CD4-positive, alpha-beta T cell (primary cell): Measurements from ENCODE around the gene SMIM28. TPM values are rescaled to one million over a fixed set of nuclear protein-coding genes. Genes with fewer than 3 reads are reported as not detected.

Experiments used
- ATAC-seq: fragments of 200-7000 bp; cut with Tn5 transposase; one replicate; pipeline ENCODE4 v1.10.0; 2022; ENCODE audit warnings: mild to moderate bottlenecking; ENCODE audit not compliant: poor library complexity
- CTCF ChIA-PET: fragments of 350-600 bp; sonication (Branson Sonifier 250); formaldehyde crosslinking; loops from one replicate; lab custom pipeline; 2021; ENCODE audit warnings: antibody characterized with exemption, inconsistent platforms; lab: Charles Lee
- POLR2A ChIA-PET: fragments of 350-600 bp; sonication (Branson Sonifier 250); formaldehyde crosslinking; loops from one replicate; lab custom pipeline; 2021; ENCODE audit warnings: antibody characterized with exemption, inconsistent platforms; lab: Charles Lee
- DNase-seq, 14 experiments: peaks; one replicate each; pipeline ENCODE4 v3.0.0-alpha.2; 2013 to 2020; ENCODE audit warnings: mixed read lengths in 2 of 14
- H3K27ac ChIP-seq, 2 donors: one replicate each; pipeline versions ENCODE4 v1.5.1 to v1.7.0; 2013; ENCODE audit warnings: low read length in 2 of 2, low read depth in 1 of 2, mild to moderate bottlenecking in 1 of 2
- H3K27me3 ChIP-seq, 2 experiments: 1 replicate in 1 of 2; 2 replicates in 1 of 2; pipeline versions ENCODE4 v1.6.1 to v1.7.0; 2013; ENCODE audit warnings: low read length in 2 of 2, control low read depth in 1 of 2, mild to moderate bottlenecking in 1 of 2, moderate library complexity in 1 of 2; ENCODE audit not compliant: insufficient read depth in 2 of 2, control insufficient read depth in 1 of 2
- H3K36me3 ChIP-seq: one replicate; pipeline ENCODE4 v1.6.1; 2013; ENCODE audit warnings: low read length, control low read depth; ENCODE audit not compliant: insufficient read depth
- H3K4me1 ChIP-seq: one replicate; pipeline ENCODE4 v1.6.1; 2013; ENCODE audit warnings: low read length, control low read depth; ENCODE audit not compliant: insufficient read depth
- H3K4me3 ChIP-seq: one replicate; pipeline ENCODE4 v1.5.1; 2013; ENCODE audit warnings: mild to moderate bottlenecking, low read length, moderate library complexity
- H3K9me3 ChIP-seq, 2 experiments: 1 replicate in 1 of 2; 2 replicates in 1 of 2; pipeline versions ENCODE4 v1.6.1 to v1.7.0; 2013; ENCODE audit warnings: low read length in 2 of 2, mild to moderate bottlenecking in 2 of 2, control low read depth in 1 of 2, moderate library complexity in 1 of 2; ENCODE audit not compliant: control insufficient read depth in 1 of 2, insufficient read depth in 1 of 2
- H3K27ac Mint-ChIP-seq: one replicate; pipeline ENCODE4 v1.8.0; 2020; ENCODE audit warnings: mixed read lengths
- H3K27me3 Mint-ChIP-seq: one replicate; pipeline ENCODE4 v1.8.0; 2021; ENCODE audit warnings: mixed read lengths
- H3K36me3 Mint-ChIP-seq: one replicate; pipeline ENCODE4 v1.8.0; 2021; ENCODE audit warnings: low read depth, mixed read lengths
- H3K4me1 Mint-ChIP-seq: one replicate; pipeline ENCODE4 v1.8.0; 2021; ENCODE audit warnings: low read depth, mixed read lengths
- H3K4me3 Mint-ChIP-seq: one replicate; pipeline ENCODE4 v1.8.0; 2020; ENCODE audit warnings: mild to moderate bottlenecking, mixed read lengths
- H3K9me3 Mint-ChIP-seq: one replicate; pipeline ENCODE4 v1.8.0; 2020; ENCODE audit warnings: mixed read lengths
- intact Hi-C, 2 experiments: fragments of 100-400 bp; cut with DNase I in 1 of 2; cut with micrococcal nuclease in 1 of 2; formaldehyde crosslinking; loops; one replicate each; pipeline versions ENCODE4 v1.15.1 to v1.9.0; 2023 to 2025; cut with DNase I, micrococcal nuclease
- total RNA-seq, 174 experiments: library from RNA in 2 of 174; stranded (reverse) in 2 of 174; gene quantifications; one replicate each; pipeline ENCODE4 v1.2.3 and lab custom pipeline; 2021 to 2026
- TF ChIP-seq, protein P1 (sequence below): fragments of 200-600 bp; IDR thresholded peaks from one replicate; pipeline ENCODE4 v1.8.0; 2022; ENCODE audit warnings: antibody characterized with exemption, mild to moderate bottlenecking

SMIM28 gene
- total RNA-seq, 2 experiments from 2014 or later, result not detected

DNA sequence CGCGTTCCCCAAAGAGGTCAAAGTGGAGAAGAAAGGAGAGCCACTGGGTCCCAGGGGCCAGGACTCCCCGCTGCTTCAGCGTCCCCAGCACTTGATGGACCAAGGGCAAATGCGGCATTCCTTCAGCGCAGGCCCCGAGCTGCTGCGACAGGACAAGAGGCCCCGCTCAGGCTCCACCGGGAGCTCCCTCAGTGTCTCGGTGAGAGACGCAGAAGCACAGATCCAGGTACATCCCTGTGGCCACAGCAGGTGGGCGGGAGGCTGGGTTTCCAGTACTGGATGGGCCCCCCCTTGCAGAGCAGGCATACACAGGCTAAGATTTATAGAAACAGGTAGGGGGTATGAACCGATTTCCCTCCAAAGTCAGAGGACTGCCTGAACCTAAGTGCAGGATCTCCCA is 42.7 kb upstream of the SMIM28 start:
- peaks cover 0 to 7% of the 10 kb centered on the region in 2 experiments for H3K9me3 ChIP-seq
- H3K27ac ChIP-seq, result no peak overlapping the region
- ChIA-PET CTCF (no interaction called here), POLR2A (no interaction called here)
- Mint-ChIP-seq H3K4me3 (no peak overlapping the region), H3K4me1 (no peaks in the 10 kb centered on the region), H3K36me3 (no peaks in the 10 kb centered on the region), H3K27me3 (peaks cover 20% of the 10 kb centered on the region), H3K9me3 (no peaks in the 10 kb centered on the region), H3K27ac (no peak overlapping the region)
- intact Hi-C loops, result no loop called here
- no peaks in the 10 kb centered on the region for H3K27me3 ChIP-seq
- no peaks in the 10 kb centered on the region for H3K36me3 ChIP-seq
- TF ChIP-seq, protein P1, sequence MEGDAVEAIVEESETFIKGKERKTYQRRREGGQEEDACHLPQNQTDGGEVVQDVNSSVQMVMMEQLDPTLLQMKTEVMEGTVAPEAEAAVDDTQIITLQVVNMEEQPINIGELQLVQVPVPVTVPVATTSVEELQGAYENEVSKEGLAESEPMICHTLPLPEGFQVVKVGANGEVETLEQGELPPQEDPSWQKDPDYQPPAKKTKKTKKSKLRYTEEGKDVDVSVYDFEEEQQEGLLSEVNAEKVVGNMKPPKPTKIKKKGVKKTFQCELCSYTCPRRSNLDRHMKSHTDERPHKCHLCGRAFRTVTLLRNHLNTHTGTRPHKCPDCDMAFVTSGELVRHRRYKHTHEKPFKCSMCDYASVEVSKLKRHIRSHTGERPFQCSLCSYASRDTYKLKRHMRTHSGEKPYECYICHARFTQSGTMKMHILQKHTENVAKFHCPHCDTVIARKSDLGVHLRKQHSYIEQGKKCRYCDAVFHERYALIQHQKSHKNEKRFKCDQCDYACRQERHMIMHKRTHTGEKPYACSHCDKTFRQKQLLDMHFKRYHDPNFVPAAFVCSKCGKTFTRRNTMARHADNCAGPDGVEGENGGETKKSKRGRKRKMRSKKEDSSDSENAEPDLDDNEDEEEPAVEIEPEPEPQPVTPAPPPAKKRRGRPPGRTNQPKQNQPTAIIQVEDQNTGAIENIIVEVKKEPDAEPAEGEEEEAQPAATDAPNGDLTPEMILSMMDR, result no peak
- DNase-seq (no peak), ATAC-seq (no peak)
- no peaks in the 10 kb centered on the region for H3K4me1 ChIP-seq
- no peak overlapping the region for H3K4me3 ChIP-seq

DNA sequence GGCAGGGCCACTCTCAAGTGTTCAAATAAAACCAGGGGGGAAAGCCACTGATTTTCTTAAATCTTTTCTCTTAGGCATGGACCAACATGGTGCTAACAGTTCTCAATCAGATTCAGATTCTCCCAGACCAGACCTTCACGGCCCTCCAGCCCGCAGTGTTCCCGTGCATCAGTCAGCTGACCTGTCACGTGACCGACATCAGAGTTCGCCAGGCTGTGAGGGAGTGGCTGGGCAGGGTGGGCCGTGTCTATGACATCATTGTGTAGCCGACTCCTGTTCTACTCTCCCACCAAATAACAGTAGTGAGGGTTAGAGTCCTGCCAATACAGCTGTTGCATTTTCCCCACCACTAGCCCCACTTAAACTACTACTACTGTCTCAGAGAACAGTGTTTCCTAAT is 41.5 kb upstream of the SMIM28 start:
- peaks cover 0 to 7% of the 10 kb centered on the region in 2 experiments for H3K9me3 ChIP-seq
- POLR2A ChIA-PET, result no interaction called here
- H3K4me1 ChIP-seq, result no peaks in the 10 kb centered on the region
- no peak overlapping the region for H3K4me3 ChIP-seq
- Mint-ChIP-seq H3K4me1 (no peaks in the 10 kb centered on the region), H3K27me3 (peaks cover 20% of the 10 kb centered on the region), H3K9me3 (no peaks in the 10 kb centered on the region), H3K27ac (no peak overlapping the region), H3K36me3 (no peaks in the 10 kb centered on the region), H3K4me3 (no peak overlapping the region)
- TF ChIP-seq, protein P1, result no peak
- H3K27me3 ChIP-seq, result no peaks in the 10 kb centered on the region
- no peak overlapping the region for H3K27ac ChIP-seq
- no peak for ATAC-seq
- DNase-seq, result no peak
- intact Hi-C loops, result no loop called here
- CTCF ChIA-PET, result no interaction called here
- no peaks in the 10 kb centered on the region for H3K36me3 ChIP-seq

GRCh38 chr6:138337076-138337475 is 40.6 kb upstream of the SMIM28 start:
- ATAC-seq (no peak), DNase-seq (no peak)
- H3K36me3 Mint-ChIP-seq, result no peaks in the 10 kb centered on the region
- no peaks in the 10 kb centered on the region for H3K36me3 ChIP-seq
- H3K9me3 ChIP-seq, result peaks cover 0 to 7% of the 10 kb centered on the region in 2 experiments
- H3K27ac Mint-ChIP-seq, result no peak overlapping the region
- TF ChIP-seq, protein P1, result no peak
- peaks cover 20% of the 10 kb centered on the region for H3K27me3 Mint-ChIP-seq
- peaks cover 0 to 3% of the 10 kb centered on the region in 2 experiments for H3K27me3 ChIP-seq
- H3K27ac ChIP-seq, result no peak overlapping the region
- no peak overlapping the region for H3K4me3 ChIP-seq
- H3K4me1 Mint-ChIP-seq, result no peaks in the 10 kb centered on the region
- CTCF ChIA-PET, result no interaction called here
- no peak overlapping the region for H3K4me3 Mint-ChIP-seq
- no peaks in the 10 kb centered on the region for H3K4me1 ChIP-seq
- intact Hi-C loops, result no loop called here
- POLR2A ChIA-PET, result no interaction called here
- H3K9me3 Mint-ChIP-seq, result no peaks in the 10 kb centered on the region
